ENCODE data around the gene RAB11A. TPM values are rescaled to one million over a fixed set of nuclear protein-coding genes. Genes with fewer than 3 reads are reported as not detected.

Gene RAB11A
- polyA plus RNA-seq, 1 of the 3 experiments (the other 2 are of a cell fraction): 352 TPM

DNA sequence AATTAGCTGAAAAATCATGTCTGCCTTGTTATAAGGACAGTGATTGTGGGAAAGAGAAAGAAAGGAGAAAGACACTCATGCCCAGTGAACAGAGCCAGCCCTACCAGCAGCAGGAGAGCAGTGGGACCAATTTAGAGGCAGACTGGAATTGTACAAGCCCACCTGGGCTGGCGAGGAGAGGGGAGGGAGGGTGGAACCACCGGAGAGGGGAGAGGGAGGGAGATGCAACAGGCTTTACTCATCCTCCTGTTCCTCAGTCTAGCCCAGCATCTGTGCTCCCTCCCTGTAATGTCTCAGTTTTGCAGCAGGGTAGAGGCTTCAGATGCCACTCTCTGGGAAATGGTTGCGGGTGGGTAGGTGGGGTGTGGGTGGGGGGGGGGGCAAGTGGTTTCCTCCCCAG lies 54.7 kb downstream of the RAB11A start:
- TF ChIP-seq FOSL2 (IDR thresholded peaks at IDR 0.05; ENCODE audit: borderline replicate concordance, low read depth) (no peak), RAD21 (IDR thresholded peaks at IDR 0.05; ENCODE audit: low read length) (no peak), SMC3 (IDR thresholded peaks at IDR 0.05; ENCODE audit: low read depth, low read length) (no peak)
- POLR2A ChIA-PET: no interaction called here
- CTCF ChIA-PET: interaction anchor here (1.0 to 4.1 kb wide), 4 partner anchors 8 to 99 kb away, joined by 3 to 23 read pairs (median 7); no protein-coding TSS in a partner anchor
- no peak overlapping the region for H3K9ac ChIP-seq
- no peaks in the 10 kb centered on the region for H3K9me2 ChIP-seq
- no peak overlapping the region for H3K4me2 ChIP-seq
- no peaks in the 10 kb centered on the region for H3K9me3 ChIP-seq
- H3K36me3 ChIP-seq (replicated peaks in 1 of 2; ENCODE audit: control insufficient read depth in 1 of 2, insufficient read depth in 2 of 2, low read length in 1 of 2): peaks cover 0 to 2% of the 10 kb centered on the region in 2 experiments
- H2AFZ ChIP-seq (ENCODE audit: low read depth): no peak overlapping the region
- 84% methylated on average over 3 of the region's 3 CpGs for WGBS (ENCODE audit: low lambda C conversion rate)
- H3K79me2 ChIP-seq (ENCODE audit: insufficient read depth): no peaks in the 10 kb centered on the region
- no peak overlapping the region for H3K27ac ChIP-seq (ENCODE audit: low read depth in 2 of 2, low read length in 1 of 2)
- no peak overlapping the region for H3K4me3 ChIP-seq (ENCODE audit: low read depth in 2 of 2, low read length in 1 of 2)
- no peaks in the 10 kb centered on the region for H4K20me1 ChIP-seq (ENCODE audit: insufficient read depth)
- H3K27me3 ChIP-seq (ENCODE audit: insufficient read depth): no peaks in the 10 kb centered on the region
- DNase-seq: no peak
- H3K4me1 ChIP-seq (ENCODE audit: control insufficient read depth in 1 of 2, insufficient read depth in 2 of 2, low read depth in 1 of 2, low read length in 1 of 2): peaks cover 0 to 18% of the 10 kb centered on the region in 2 experiments; a peak in 1 of 4 replicates
- no peaks in the 10 kb centered on the region for H3F3A ChIP-seq (replicated peaks; ENCODE audit: insufficient read depth)

DNA sequence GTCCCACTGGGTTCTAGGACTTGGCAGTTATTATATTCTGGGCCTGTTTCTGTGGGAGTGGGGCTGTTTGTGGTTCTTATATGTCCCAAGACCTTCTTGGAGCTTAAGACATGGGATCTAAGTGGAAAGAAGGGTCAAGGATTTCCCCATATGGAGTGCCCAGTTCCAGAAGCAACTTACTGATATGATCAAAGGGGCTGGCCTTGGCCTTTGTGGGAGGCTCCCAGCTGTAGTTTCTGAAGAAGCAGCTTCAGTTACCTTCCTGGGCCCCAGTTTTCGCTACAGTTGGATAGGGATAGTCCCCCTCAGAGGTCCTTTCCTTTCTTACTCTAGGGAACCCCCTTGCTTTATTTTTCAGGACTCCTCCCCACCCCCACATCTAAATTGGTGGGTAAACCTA lies 56.0 kb downstream of the RAB11A start:
- ChIA-PET POLR2A (no interaction called here), CTCF (interaction anchor here (0.5 to 4.1 kb wide), 6 partner anchors 8 to 363 kb away, joined by 3 to 23 read pairs (median 4); no protein-coding TSS in a partner anchor)
- H3K27ac ChIP-seq (ENCODE audit: low read depth in 2 of 2, low read length in 1 of 2): no peak overlapping the region
- WGBS (ENCODE audit: low lambda C conversion rate): 100% methylated on average over 1 of the region's 1 CpG
- no peaks in the 10 kb centered on the region for H4K20me1 ChIP-seq (ENCODE audit: insufficient read depth)
- H3K9ac ChIP-seq: no peak overlapping the region
- H3K36me3 ChIP-seq (replicated peaks in 1 of 2; ENCODE audit: control insufficient read depth in 1 of 2, insufficient read depth in 2 of 2, low read length in 1 of 2): no peaks in the 10 kb centered on the region
- H3K9me2 ChIP-seq: no peaks in the 10 kb centered on the region
- TF ChIP-seq FOSL2 (IDR thresholded peaks at IDR 0.05; ENCODE audit: borderline replicate concordance, low read depth) (no peak), FOXJ3 (CRISPR knock-in tag; IDR thresholded peaks at IDR 0.05) (no peak), POLR2AphosphoS5 (IDR thresholded peaks at IDR 0.05; ENCODE audit: low read depth, low read length) (no peak), RAD21 (IDR thresholded peaks at IDR 0.05; ENCODE audit: low read length) (no peak), MXI1 (IDR thresholded peaks at IDR 0.05; ENCODE audit: low read depth, low read length) (no peak), TCF12 (IDR thresholded peaks at IDR 0.05) (no peak), NFIC (IDR thresholded peaks at IDR 0.05; ENCODE audit: borderline replicate concordance) (no peak), GABPA (IDR thresholded peaks at IDR 0.05; ENCODE audit: low read depth) (no peak), TEAD4 (IDR thresholded peaks at IDR 0.05; ENCODE audit: borderline replicate concordance, insufficient read depth) (no peak), JUND (IDR thresholded peaks at IDR 0.05) (no peak), TAF1 (IDR thresholded peaks at IDR 0.05; ENCODE audit: borderline replicate concordance, low read depth, low read length) (no peak), ELF1 (IDR thresholded peaks at IDR 0.05) (no peak), SIN3A (IDR thresholded peaks at IDR 0.05; ENCODE audit: borderline replicate concordance, low read depth, low read length) (no peak), CHD2 (IDR thresholded peaks at IDR 0.05; ENCODE audit: low read length, partially characterized antibody) (no peak), EP300 (IDR thresholded peaks at IDR 0.05; ENCODE audit: borderline replicate concordance in 1 of 2, low read depth in 1 of 2, low read length in 1 of 2) (no peak)
- TF ChIP-seq, protein P1, sequence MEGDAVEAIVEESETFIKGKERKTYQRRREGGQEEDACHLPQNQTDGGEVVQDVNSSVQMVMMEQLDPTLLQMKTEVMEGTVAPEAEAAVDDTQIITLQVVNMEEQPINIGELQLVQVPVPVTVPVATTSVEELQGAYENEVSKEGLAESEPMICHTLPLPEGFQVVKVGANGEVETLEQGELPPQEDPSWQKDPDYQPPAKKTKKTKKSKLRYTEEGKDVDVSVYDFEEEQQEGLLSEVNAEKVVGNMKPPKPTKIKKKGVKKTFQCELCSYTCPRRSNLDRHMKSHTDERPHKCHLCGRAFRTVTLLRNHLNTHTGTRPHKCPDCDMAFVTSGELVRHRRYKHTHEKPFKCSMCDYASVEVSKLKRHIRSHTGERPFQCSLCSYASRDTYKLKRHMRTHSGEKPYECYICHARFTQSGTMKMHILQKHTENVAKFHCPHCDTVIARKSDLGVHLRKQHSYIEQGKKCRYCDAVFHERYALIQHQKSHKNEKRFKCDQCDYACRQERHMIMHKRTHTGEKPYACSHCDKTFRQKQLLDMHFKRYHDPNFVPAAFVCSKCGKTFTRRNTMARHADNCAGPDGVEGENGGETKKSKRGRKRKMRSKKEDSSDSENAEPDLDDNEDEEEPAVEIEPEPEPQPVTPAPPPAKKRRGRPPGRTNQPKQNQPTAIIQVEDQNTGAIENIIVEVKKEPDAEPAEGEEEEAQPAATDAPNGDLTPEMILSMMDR (IDR thresholded peaks at IDR 0.05): no peak
- TF ChIP-seq, protein P2, sequence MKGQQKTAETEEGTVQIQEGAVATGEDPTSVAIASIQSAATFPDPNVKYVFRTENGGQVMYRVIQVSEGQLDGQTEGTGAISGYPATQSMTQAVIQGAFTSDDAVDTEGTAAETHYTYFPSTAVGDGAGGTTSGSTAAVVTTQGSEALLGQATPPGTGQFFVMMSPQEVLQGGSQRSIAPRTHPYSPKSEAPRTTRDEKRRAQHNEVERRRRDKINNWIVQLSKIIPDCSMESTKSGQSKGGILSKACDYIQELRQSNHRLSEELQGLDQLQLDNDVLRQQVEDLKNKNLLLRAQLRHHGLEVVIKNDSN (IDR thresholded peaks at IDR 0.05; ENCODE audit: borderline replicate concordance, low read depth): no peak
- TF ChIP-seq, protein P3, sequence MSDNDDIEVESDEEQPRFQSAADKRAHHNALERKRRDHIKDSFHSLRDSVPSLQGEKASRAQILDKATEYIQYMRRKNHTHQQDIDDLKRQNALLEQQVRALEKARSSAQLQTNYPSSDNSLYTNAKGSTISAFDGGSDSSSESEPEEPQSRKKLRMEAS (IDR thresholded peaks at IDR 0.05; ENCODE audit: low read depth): no peak
- TF ChIP-seq, protein P4, sequence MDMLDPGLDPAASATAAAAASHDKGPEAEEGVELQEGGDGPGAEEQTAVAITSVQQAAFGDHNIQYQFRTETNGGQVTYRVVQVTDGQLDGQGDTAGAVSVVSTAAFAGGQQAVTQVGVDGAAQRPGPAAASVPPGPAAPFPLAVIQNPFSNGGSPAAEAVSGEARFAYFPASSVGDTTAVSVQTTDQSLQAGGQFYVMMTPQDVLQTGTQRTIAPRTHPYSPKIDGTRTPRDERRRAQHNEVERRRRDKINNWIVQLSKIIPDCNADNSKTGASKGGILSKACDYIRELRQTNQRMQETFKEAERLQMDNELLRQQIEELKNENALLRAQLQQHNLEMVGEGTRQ (IDR thresholded peaks at IDR 0.05; ENCODE audit: borderline replicate concordance, low read depth, low read length): no peak
- H3K27me3 ChIP-seq (ENCODE audit: insufficient read depth): no peaks in the 10 kb centered on the region
- H3K4me1 ChIP-seq (ENCODE audit: control insufficient read depth in 1 of 2, insufficient read depth in 2 of 2, low read depth in 1 of 2, low read length in 1 of 2): peaks cover 0 to 13% of the 10 kb centered on the region in 2 experiments; a peak in 1 of 4 replicates
- DNase-seq: no peak
- H3K9me3 ChIP-seq: no peaks in the 10 kb centered on the region
- no peak overlapping the region for H3K4me2 ChIP-seq
- no peaks in the 10 kb centered on the region for H3F3A ChIP-seq (replicated peaks; ENCODE audit: insufficient read depth)
- H3K4me3 ChIP-seq (ENCODE audit: low read depth in 2 of 2, low read length in 1 of 2): no peak overlapping the region
- no peak overlapping the region for H2AFZ ChIP-seq (ENCODE audit: low read depth)
- H3K79me2 ChIP-seq (ENCODE audit: insufficient read depth): no peaks in the 10 kb centered on the region
